HS-5 (cell line): ENCODE measurements around the gene EIF4A3.

Source experiments
- DNase-seq: peaks from one replicate; pipeline ENCODE4 v3.0.0-alpha.2; 2012; ENCODE audit warnings: low read depth

EIF4A3 gene

GRCh38 chr17:80111702-80112470 is 35.0 kb downstream of the EIF4A3 start:
- no peak for DNase-seq

- DNase-seq, result no peak
Observed at GRCh38 chr17:80110927-80111701, 35.8 kb downstream of the EIF4A3 start.

GRCh38 chr17:80110447-80110812 is 36.5 kb downstream of the EIF4A3 start:
- DNase-seq, result no peak

- DNase-seq, result no peak
Observed at GRCh38 chr17:80109713-80110446, 37.0 kb downstream of the EIF4A3 start.

GRCh38 chr17:80109066-80109660 is 37.8 kb downstream of the EIF4A3 start:
- no peak for DNase-seq

GRCh38 chr17:80108036-80108971 is 38.6 kb downstream of the EIF4A3 start:
- no peak for DNase-seq

GRCh38 chr17:80107231-80108021 is 39.5 kb downstream of the EIF4A3 start:
- no peak for DNase-seq

GRCh38 chr17:80106751-80107150 is 40.2 kb downstream of the EIF4A3 start:
- DNase-seq, result no peak

- DNase-seq, result no peak
Observed at GRCh38 chr17:80106176-80106575, 40.8 kb downstream of the EIF4A3 start.

- no peak for DNase-seq
Observed at GRCh38 chr17:80105762-80106161, 41.2 kb downstream of the EIF4A3 start.

- DNase-seq, result no peak
Observed at GRCh38 chr17:80104956-80105375, 42.0 kb downstream of the EIF4A3 start.

- DNase-seq, result no peak
Observed at GRCh38 chr17:80104321-80104955, 42.5 kb downstream of the EIF4A3 start.

GRCh38 chr17:80103449-80104085 is 43.4 kb downstream of the EIF4A3 start:
- DNase-seq, result no peak

GRCh38 chr17:80102664-80103448 is 44.1 kb downstream of the EIF4A3 start:
- DNase-seq, result no peak

GRCh38 chr17:80101946-80102663 is 44.8 kb downstream of the EIF4A3 start:
- DNase-seq, result no peak

GRCh38 chr17:80101011-80101945 is 45.6 kb downstream of the EIF4A3 start, which contains the start of gene GAA:
GAA (plus strand) TSS chr17:80101581; CDS start chr17:80104587, 3,006 bp downstream.
- DNase-seq, result peak; percentile 37

- DNase-seq, result no peak
Observed at GRCh38 chr17:80100035-80100323, 46.9 kb downstream of the EIF4A3 start.
